Measurements from ENCODE around the gene DGLUCY.
A peak's percentile ranks its signal among the peaks of the same experiment; 100 is the strongest.

The DGLUCY gene

DNA sequence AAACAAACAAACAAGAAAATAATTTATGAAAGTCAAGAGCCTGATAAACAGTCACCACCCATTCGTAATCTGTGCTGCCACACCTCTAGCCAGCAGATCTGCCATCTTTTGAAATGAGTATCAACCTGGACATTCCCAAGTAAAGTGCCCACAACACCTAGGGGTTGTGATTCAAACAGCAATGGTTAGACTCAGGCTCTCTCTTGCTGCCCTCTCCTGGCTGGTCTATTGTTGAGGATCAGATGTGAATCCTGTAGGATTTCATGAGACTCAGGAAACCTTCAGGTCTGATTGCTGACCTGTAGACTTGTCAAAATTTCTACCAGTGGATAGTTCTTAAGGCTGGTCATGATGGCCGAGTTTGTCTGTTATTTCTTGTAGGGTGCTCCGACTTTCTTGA lies 26.8 kb downstream of the DGLUCY start:
- TF ChIP-seq Cebpa-rat (IDR thresholded peaks at IDR 0.05) = no peak
- Histone ChIP-seq H3K4me2 (no peak overlapping the region), H3K36me3 (peaks cover 37 to 91% (median 66%) of the 10 kb centered on the region in 11 experiments), H3K4me3 (no peak overlapping the region), H3K27ac (no peak overlapping the region), H4K20me1 (peaks cover 0 to 44% (median 0%) of the 10 kb centered on the region in 11 experiments; a peak in 7 of 22 replicates), H3K27me3 (no peaks in the 10 kb centered on the region), H3K4me1 (peaks cover 13 to 29% (median 21%) of the 10 kb centered on the region in 10 experiments; a peak in 19 of 20 replicates), H3K9me3 (replicated peaks in 1 of 11) (no peaks in the 10 kb centered on the region), H3K9ac (no peak overlapping the region)

DNA sequence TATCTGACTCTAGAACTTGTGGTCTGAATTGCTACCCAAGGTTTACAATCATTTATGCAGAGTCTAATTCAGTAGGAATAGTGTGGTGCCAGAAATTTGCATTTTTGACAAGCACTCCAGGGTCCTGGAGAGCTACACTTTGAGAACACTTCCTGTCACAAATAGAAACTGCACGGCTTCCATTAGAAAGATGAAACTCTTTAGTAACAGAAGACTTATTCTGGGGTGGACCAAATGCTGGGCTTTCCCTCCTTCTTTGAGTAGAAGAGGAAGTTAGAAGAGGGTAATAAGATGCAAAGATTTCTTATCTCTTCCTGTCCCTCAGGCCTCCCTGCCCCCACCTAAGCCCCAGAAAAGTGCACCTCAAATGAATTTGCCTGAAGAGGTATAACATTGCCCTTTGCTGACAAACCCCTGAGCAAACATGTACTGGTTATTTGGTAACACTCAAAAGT lies 28.4 kb downstream of the DGLUCY start:
- Histone ChIP-seq H3K36me3 (peaks cover 49 to 96% (median 68%) of the 10 kb centered on the region in 11 experiments), H4K20me1 (peaks cover 0 to 35% (median 4%) of the 10 kb centered on the region in 11 experiments; a peak in 7 of 22 replicates), H3K9me3 (replicated peaks in 1 of 11) (no peaks in the 10 kb centered on the region), H3K4me2 (peak overlapping the region in 10 of 11 experiments; percentile 4 to 61 (median 41); a peak in 15 of 22 replicates), H3K9ac (no peak overlapping the region; a peak in 1 of 22 replicates), H3K4me1 (peaks cover 13 to 34% (median 21%) of the 10 kb centered on the region in 10 experiments; a peak in 19 of 20 replicates), H3K27ac (no peak overlapping the region), H3K4me3 (no peak overlapping the region), H3K27me3 (no peaks in the 10 kb centered on the region)
- TF ChIP-seq Cebpa-rat (IDR thresholded peaks at IDR 0.05) = no peak

DNA sequence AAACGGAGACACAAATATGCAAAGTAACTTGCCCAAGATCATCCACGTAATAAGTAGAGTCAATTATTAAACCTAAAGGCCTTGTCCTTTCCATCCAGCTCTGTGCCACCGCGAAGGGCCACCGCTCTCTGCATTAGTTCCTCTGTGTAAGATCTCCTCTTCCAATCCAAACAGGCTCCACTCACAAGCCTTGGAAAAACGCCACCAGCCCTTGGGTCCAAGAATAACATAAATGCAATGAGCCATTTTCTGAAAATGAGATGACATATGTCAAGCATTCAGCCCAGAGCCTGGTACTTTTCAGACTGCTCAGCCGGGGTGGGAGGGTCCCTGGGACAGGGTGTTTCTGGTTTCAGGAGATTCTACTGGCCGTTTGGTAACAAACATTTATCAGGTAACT lies 30.0 kb downstream of the DGLUCY start:
- TF ChIP-seq Cebpa-rat (IDR thresholded peaks at IDR 0.05) = no peak
- Histone ChIP-seq H3K4me2 (no peak overlapping the region), H3K27me3 (no peaks in the 10 kb centered on the region), H3K36me3 (peaks cover 53 to 96% (median 72%) of the 10 kb centered on the region in 11 experiments), H3K9ac (no peak overlapping the region), H3K9me3 (replicated peaks in 1 of 11) (no peaks in the 10 kb centered on the region), H3K4me3 (no peak overlapping the region), H4K20me1 (peaks cover 0 to 34% (median 4%) of the 10 kb centered on the region in 11 experiments; a peak in 7 of 22 replicates), H3K4me1 (peaks cover 13 to 34% (median 19%) of the 10 kb centered on the region in 10 experiments; a peak in 19 of 20 replicates), H3K27ac (no peak overlapping the region)

DNA sequence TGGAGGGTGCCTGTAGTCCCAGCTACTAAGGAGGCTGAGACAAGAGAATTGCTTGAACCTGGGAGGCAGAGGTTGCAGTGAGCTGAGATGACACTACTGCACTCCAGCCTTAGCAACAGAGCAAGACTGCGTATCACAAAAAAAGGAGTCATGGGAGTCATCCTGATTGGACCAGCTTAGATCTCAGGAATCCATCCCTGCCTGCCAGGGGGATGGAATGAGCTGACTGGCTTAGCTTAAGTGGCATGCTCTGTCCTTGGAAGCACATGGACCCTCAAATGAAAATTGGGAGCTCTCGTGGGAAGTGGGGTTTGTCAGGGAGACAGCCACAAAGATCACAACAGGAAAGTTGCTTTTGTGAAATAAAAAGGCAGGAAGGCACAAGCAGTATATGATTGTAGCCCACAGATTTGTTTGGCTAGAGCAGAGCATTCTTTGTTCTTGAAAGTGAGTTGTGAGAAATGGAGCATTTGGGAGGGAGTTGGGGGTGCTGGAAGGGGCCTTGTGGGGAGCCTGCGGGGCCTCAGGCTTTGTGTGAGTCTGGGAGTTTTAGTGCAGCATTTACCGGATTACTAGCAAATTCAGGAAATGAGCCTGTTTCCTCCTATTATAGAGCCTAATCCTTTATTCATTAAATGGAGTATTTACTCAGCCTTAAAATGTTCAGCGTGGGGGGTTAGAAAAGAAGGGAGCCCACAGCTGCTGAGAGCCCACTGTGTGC lies 30.7 kb downstream of the DGLUCY start:
- no peaks in the 10 kb centered on the region for H3K9me3 ChIP-seq (replicated peaks in 1 of 11)
- no peak overlapping the region for H3K4me3 ChIP-seq
- H4K20me1 ChIP-seq = peaks cover 0 to 29% (median 4%) of the 10 kb centered on the region in 11 experiments; a peak in 7 of 22 replicates
- no peak overlapping the region; a peak in 1 of 22 replicates for H3K4me2 ChIP-seq
- H3K9ac ChIP-seq = no peak overlapping the region
- peaks cover 13 to 34% (median 19%) of the 10 kb centered on the region in 10 experiments; a peak in 19 of 20 replicates for H3K4me1 ChIP-seq
- no peaks in the 10 kb centered on the region for H3K27me3 ChIP-seq
- no peak overlapping the region for H3K27ac ChIP-seq
- peaks cover 53 to 96% (median 74%) of the 10 kb centered on the region in 11 experiments for H3K36me3 ChIP-seq
- TF ChIP-seq Cebpa-rat (IDR thresholded peaks at IDR 0.05) = no peak

DNA sequence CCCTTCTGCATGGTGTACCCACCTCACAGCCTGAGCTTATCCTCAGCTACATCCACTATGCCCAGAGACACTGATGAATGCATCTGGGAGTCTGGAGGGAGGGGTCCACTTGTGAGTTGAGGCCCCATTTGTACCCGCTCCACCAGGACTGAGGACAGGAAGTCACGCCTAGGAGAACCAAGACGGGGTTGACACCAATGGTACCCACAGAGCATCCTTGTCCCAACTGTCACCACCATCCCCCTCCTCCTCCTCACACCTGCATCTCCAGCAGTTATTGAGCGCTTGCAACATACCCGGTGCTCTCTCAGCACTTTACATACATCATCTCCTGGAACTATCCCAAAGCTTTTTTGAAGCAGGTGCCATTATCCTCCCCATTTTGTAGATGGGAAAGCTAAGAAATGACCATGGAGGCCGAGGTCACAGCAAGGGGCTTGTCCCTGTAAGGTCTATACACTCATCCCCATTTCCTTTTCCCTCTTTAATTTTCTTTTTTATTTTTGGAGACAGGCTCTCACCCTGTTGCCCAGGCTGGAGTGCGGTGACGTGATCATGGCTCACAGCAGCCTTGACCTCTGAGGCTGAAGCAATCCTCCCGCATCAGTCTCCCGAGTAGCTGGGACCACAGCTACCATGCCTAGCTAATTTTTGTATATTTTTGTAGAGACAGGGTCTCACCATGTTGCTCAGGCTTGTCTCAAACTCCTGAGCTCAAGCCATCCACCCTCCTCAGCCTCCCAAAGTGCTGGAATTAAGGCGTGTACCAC lies 31.7 kb downstream of the DGLUCY start:
- Histone ChIP-seq H3K4me3 (no peak overlapping the region), H3K36me3 (peaks cover 53 to 92% (median 79%) of the 10 kb centered on the region in 11 experiments), H3K27ac (no peak overlapping the region), H3K27me3 (no peaks in the 10 kb centered on the region), H4K20me1 (peaks cover 0 to 24% (median 4%) of the 10 kb centered on the region in 11 experiments; a peak in 6 of 22 replicates), H3K9me3 (replicated peaks in 1 of 11) (no peaks in the 10 kb centered on the region), H3K9ac (no peak overlapping the region), H3K4me2 (no peak overlapping the region; a peak in 1 of 22 replicates), H3K4me1 (peaks cover 13 to 34% (median 19%) of the 10 kb centered on the region in 10 experiments; a peak in 19 of 20 replicates)
- no peak for TF ChIP-seq Cebpa-rat (IDR thresholded peaks at IDR 0.05)

DNA sequence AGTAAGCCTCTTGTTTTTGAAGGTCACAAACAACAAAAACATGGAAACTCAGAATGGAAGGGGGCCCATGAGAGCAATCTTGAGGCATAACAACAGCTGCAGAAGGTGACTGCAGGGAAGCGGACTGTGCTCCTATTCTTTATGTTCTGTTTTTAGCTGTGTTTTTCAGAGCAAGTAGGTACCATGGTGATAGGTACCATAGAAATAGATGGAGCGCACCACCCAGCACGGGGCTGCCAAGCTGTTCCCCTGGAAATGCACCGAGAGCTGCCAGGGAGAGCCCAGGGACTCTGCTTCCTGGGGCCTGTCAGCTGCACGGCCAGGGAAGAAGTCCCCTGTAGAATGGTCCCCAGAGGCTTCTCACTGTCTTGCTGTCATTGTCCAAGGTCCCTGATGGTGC lies 32.8 kb downstream of the DGLUCY start:
- TF ChIP-seq Cebpa-rat (IDR thresholded peaks at IDR 0.05) = no peak
- Histone ChIP-seq H3K27ac (no peak overlapping the region), H3K4me3 (no peak overlapping the region), H3K36me3 (peaks cover 53 to 84% (median 77%) of the 10 kb centered on the region in 11 experiments), H3K9ac (no peak overlapping the region), H3K27me3 (no peaks in the 10 kb centered on the region), H3K4me1 (peaks cover 11 to 32% (median 17%) of the 10 kb centered on the region in 10 experiments; a peak in 19 of 20 replicates), H4K20me1 (peaks cover 0 to 24% (median 4%) of the 10 kb centered on the region in 11 experiments; a peak in 6 of 22 replicates), H3K4me2 (no peak overlapping the region), H3K9me3 (replicated peaks in 1 of 11) (no peaks in the 10 kb centered on the region)

DNA sequence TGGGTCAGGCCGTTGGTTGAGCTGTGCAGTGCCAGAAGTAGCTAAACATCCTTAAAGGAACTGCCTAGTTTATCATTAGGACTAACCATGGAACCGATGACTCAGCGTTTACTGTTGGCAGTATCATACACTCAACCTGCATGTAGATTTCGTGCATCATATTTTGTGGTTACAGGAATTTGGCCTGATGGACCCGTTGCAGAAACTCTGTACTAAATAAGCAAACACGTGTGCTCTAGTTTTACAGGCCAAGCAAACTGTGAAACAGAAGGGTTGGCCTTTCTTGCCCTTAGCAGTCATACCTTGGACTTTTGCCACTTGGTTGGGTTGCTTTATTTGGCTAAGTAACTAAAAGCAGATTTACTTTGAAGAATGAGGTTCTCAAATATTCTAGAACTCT lies 35.6 kb downstream of the DGLUCY start:
- H3K4me1 ChIP-seq = peaks cover 9 to 43% (median 28%) of the 10 kb centered on the region in 10 experiments; a peak in 19 of 20 replicates
- no peak overlapping the region for H3K4me3 ChIP-seq
- no peak for TF ChIP-seq Cebpa-rat (IDR thresholded peaks at IDR 0.05)
- no peaks in the 10 kb centered on the region for H3K27me3 ChIP-seq
- no peak overlapping the region for H3K4me2 ChIP-seq
- no peak overlapping the region for H3K27ac ChIP-seq
- H3K9ac ChIP-seq = no peak overlapping the region
- H3K9me3 ChIP-seq (replicated peaks in 1 of 11) = no peaks in the 10 kb centered on the region
- peaks cover 44 to 66% (median 57%) of the 10 kb centered on the region in 11 experiments for H3K36me3 ChIP-seq
- H4K20me1 ChIP-seq = peaks cover 0 to 36% (median 9%) of the 10 kb centered on the region in 11 experiments; a peak in 13 of 22 replicates

DNA sequence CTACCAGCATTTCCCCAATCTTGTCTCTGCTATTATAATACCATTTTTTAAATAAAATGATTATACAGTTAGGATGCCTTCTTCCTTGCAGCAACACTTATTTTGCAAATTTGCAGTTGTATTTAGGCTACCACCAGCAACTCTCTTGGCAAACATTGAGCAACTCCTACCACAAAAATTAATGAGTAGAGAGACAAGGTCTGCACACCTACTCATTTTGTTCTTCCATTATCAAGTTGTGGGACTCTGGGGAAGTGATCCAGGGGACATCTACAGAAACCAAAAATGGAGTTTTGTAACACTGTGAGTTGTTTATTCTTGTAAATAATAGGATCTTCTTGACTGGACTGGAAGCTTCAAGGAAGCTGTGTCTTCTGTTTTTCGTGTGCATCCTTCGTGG lies 38.6 kb downstream of the DGLUCY start:
- TF ChIP-seq Cebpa-rat (IDR thresholded peaks at IDR 0.05) = no peak
- Histone ChIP-seq H3K4me3 (no peak overlapping the region), H3K36me3 (peaks cover 18 to 44% (median 37%) of the 10 kb centered on the region in 11 experiments), H3K27ac (0 out of 22 replicates have a peak overlapping the region, but pooled peaks of 1 of the 11 experiments have one; percentile 20), H3K4me1 (peaks cover 13 to 37% (median 33%) of the 10 kb centered on the region in 10 experiments; a peak in 19 of 20 replicates), H3K9me3 (replicated peaks in 1 of 11) (no peaks in the 10 kb centered on the region), H3K4me2 (peak overlapping the region; percentile 1 to 52 (median 44); a peak in 19 of 22 replicates), H4K20me1 (peaks cover 0 to 33% (median 14%) of the 10 kb centered on the region in 11 experiments; a peak in 13 of 22 replicates), H3K9ac (no peak overlapping the region), H3K27me3 (no peaks in the 10 kb centered on the region)
